ENCODE measurements around the gene DDX19B.

- no peak for TF ChIP-seq POLR2A (IDR thresholded peaks at IDR 0.05)
- no peak for TF ChIP-seq CTCF (IDR thresholded peaks at IDR 0.05)
Measured at GRCh38 chr16:70258946-70259345, 40.0 kb upstream of the DDX19B start.

Measured in heart left ventricle (tissue), 13 donors.